GM21529 (cell line): ENCODE measurements around the gene TCTN1.
A peak's percentile ranks its signal among the peaks of the same experiment; 100 is the strongest.
"Not testable (repeated sequence)": the region's sequence is repeated elsewhere in the genome, so short reads cannot be mapped to it uniquely, and the experiment has no call there.

Experiments
- ATAC-seq: cut with Tn5 transposase; IDR thresholded peaks from one replicate; pipeline ENCODE4 v1.9.1; 2021; ENCODE audit not compliant: unreplicated experiment

Gene TCTN1

DNA sequence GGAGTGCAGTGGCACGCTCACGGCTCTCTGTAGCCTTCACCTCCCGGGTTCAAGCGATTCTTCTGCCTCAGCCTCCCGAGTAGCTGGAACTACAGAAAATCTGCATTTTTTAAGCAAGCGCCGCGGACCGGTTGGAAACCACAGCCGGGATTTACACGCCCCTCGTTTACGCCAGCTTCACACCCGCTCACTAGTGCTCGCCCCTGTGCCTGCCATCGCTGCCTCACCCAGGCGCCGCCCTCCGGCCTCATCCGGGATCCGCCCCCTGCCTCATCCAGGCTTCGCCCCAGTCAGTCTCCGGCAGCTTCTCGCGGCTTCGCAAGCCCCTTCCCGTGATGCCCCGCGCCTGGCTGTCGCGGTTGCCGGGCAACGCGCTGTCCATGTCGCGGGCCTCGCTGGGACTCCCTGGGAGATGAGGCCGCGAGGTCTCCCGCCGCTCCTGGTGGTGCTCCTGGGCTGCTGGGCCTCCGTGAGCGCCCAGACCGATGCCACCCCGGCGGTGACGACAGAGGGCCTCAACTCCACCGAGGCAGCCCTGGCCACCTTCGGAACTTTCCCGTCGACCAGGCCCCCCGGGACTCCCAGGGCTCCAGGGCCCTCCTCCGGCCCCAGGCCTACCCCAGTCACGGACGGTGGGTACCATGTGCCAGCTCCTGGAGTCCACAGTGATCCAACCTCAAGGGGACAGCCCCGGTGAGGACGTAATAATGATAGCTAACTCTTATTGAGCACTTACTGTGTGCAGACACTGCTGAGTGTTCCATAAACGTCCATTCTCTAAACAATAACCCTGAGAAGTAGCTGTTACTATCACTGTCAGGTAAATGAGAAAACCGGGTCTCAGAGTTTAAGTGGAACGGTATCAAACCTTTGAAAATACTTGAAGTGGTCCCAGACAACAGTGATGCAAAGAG, at the start of gene TCTN1:
TSS of gene TCTN1 (plus strand) at position 359 of the 914 bp plus-strand sequence. CDS start at position 413, 54 bp downstream.
- peak; percentile 88 for ATAC-seq

DNA sequence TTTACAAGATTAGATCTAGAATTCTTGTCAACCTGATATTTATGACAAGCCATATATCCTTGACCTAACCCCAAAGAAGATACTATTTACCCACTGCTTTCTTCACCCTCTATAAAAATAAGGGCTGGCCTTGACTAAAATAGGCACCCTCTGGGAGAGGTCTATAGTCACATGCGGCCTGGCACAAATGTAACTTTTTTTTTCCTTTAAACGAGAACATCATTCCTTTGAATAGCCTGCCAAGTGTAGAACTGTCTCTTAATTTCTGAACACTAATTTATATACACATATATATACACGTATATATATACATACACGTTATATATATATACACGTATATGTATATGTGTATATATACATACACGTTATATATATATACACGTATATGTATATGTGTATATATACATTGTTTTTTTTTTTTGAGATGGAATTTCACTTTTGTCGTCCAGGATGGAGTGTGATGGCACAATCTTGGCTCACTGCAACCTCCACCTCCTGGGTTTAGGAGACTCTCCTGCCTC, 49.4 kb upstream of the TCTN1 start:
- no peak for ATAC-seq

DNA sequence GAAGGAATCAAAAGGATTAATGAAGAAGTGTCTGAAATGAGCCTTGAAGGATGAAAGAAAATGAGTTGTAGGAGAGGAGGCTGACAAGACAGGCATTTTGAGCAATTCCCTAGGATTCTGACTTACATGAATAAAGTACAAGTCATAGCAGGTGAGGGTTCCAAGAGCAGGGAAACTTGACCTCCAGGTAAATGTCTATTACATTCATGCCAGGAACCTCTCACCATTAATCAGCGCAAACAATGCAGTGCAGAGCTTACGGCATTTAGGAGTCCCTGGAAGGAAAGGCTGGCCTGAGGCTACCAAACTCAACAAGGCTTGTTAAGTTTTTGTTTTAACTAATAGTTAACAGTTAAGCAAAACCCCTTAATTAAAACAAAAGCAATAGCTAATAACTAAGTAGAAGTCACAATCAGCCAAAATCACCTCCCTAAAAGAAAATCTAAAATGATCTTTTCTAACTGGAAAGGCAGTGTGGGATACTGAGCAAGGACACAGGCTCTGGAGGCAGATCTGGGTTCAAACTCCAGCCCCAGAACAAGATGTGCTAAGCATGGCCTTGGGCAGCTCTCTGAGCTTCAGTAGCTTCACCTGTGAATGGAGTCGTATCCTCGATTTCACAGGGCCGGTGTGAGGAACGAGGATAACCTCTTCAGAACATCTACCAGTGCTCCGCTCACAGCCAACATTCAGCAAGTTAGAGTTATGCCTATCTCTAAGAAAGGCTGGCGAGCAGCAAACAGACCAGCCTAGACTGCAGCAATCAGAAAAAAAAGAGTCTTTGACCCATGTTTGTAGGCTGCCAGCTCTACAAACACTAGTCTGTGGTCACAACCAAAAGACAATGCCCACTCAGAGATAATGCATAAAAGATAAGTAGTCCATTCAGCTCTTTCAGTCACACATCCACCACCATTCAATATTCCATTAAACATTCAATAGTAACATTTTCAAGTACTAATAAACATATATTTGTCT, 47.7 kb upstream of the TCTN1 start:
- no peak for ATAC-seq

DNA sequence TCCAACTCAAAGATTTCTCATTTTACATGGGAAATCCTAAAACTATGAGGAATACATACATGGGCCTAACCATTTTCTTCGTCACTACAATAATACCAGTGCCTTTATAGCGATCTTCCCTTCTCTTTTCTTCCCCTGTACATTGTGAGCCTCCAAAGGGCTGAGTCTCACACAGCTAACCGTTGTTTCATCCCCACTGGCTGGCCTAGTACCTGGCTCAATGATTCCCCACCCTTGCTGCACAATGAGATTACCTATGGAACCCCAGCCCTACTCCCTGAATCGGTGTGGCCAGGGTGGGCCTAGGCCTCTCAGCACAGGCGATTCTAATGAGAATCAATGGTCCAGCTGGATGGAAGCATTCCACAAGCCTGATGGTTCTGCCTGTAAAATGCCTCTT, 46.9 kb upstream of the TCTN1 start:
- ATAC-seq, result no peak

DNA sequence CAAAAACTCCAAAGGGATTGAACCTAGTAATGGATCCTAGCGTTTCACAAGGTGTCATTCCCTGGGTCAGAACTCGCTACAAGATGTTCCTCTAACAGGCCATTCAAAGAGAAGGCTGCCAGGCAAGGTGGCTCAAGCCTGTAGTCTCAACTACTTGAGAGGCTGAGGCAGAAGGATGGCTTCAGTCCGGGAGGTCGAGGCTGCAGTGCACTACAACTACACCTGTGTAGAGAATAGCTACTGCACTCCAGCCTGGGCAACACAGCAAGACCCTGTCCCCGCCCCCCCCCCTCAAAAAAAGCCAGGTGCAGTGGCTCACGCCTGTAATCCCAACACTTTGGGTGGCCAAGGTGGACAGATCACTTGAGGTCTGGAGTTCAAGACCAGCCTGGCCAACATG, 45.2 kb upstream of the TCTN1 start:
- no peak for ATAC-seq

DNA sequence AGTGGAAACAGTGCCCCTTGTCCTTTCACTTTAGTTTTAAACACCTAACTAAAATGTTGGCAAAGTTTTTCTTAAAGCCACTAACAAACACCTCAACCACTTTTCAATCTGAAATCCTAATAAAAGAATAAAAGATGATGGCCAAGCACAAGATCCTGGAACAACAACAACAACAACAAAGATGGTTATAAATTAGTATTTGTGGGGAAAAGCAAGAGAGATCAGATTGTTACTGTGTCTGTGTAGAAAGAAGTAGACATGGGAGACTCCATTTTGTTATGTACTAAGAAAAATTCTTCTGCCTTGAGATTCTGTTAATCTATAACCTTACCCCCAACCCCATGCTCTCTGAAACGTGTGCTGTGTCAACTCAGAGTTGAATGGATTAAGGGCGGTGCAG, 44.1 kb upstream of the TCTN1 start:
- ATAC-seq, result not testable (repeated sequence)

DNA sequence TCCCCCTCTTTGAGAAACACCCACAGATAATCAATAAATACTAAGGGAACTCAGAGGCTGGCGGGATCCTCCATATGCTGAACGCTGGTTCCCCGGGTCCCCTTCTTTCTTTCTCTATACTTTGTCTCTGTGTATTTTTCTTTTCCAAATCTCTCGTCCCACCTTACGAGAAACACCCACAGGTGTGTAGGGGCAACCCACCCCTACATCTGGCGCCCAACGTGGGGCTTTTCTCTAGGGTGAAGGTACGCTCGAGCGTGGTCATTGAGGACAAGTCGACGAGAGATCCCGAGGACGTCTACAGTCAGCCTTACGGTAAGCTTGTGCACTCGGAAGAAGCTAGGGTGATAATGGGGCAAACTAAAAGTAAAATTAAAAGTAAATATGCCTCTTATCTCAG, 43.1 kb upstream of the TCTN1 start:
- ATAC-seq, result not testable (repeated sequence)

DNA sequence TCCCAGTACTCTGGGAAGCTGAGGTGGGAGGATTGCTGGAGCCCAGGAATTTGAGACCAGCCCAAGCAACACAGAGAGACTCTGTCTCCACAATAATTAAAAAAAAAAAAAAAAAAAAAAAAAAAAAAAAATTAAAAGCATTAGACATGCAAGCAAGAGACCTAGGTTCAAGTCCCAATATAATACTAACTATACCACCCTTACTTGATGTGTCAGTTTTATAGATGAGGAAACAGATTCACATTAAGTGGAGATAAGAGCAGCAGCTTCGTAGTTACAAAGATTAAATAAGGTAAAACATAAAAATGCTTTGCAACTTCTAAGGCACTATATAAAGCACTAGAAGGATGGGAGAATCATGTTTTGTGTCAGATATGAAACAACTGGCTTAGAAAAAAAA, 39.9 kb upstream of the TCTN1 start:
- ATAC-seq, result no peak

DNA sequence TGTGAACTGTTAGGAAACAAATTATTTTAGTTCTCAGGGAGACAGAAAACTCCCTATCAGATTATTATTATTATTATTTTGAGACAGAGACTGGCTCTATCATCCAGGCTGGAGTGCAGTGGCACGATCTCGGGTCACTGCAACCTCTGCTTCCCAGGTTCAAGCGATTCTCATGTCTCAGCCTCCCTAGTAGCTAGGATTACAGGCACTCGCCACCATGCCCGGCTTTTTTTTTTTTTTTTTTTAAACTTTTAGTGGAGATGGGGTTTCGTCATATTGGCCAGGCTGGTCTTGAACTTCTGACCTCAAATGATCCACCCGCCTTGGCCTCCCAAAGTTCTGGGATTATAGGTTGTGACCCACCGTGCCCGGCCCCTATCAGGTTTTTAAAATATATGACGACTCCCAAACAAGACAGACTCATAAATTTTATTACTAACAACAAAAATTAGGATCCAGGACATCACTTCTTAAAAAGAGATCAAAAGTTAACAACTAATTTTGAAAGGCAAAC, 39.2 kb upstream of the TCTN1 start:
- not testable (repeated sequence) for ATAC-seq

DNA sequence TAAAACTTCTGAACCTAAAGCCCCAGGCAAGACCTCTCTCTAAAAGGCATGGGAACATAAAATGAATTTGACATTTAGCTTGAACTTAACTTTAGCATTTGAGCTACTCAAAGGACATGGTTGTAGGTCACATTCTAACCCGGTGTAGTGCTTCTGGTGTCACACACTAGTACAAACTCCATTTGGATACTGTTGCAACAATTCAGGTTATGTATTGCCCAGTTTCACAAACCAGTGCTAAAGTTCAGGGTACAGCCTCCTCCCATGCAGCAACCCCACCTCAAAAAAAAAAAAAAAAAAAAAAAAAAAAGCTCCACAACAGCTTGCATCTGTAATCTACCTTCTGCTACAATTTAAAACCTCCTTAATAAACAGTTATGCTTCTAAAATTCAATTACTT, 38.6 kb upstream of the TCTN1 start:
- ATAC-seq, result no peak

DNA sequence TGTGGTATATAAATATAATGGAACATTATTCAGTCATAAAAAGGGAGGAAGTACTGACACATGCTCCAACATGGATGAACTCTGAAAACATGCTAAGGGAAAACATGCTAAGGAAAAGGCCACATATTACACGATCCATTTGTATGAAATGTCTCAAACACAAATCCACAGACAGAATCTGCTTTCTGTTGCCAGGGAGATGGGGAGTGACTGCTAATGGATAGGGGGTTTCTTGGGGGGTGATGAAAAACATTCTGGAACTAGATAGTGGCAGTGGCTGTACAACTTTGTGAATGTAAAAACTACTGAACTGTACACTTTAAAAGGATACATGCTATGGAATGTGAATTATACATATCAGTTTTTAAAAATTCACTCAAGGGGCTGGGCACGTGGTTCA, 37.4 kb upstream of the TCTN1 start:
- ATAC-seq, result no peak

DNA sequence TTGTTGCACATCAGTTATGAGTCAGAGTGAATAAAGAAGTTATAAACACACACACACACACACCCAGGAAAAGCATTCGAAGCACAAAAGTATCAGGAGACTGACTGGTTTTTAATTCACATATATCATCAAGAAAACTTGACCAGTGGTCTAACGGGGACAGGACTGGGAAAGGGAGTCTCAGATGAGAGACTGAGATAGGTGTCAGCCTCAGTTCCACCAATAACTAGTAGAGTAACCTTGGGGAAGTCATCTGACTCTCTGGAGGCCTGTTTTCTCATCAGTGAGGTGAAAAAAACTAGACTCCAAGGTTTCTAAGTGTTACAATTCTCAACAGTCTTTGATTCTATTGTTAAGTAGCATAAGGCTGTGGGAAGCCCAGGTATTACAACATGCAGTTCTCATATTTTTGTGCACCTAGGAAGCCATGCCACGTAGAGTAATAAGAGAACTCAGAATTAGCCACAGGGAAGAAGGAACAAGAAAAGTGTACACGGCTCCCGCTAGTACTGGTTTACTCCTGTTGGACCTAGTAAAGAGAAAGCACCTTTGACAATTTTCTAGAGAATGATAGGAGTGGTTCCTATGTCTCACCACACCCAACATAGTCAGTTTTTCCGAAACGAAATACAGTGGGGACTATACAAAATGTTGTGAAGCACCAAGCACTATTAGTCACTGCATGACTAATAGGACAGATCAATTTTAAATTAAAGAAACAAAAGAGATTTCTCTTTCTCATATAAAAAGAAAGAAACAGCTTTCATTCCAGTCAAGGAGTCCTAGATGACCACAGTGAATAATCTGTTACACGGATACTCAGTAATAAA, 35.9 kb upstream of the TCTN1 start:
- ATAC-seq, result peak; percentile 36

DNA sequence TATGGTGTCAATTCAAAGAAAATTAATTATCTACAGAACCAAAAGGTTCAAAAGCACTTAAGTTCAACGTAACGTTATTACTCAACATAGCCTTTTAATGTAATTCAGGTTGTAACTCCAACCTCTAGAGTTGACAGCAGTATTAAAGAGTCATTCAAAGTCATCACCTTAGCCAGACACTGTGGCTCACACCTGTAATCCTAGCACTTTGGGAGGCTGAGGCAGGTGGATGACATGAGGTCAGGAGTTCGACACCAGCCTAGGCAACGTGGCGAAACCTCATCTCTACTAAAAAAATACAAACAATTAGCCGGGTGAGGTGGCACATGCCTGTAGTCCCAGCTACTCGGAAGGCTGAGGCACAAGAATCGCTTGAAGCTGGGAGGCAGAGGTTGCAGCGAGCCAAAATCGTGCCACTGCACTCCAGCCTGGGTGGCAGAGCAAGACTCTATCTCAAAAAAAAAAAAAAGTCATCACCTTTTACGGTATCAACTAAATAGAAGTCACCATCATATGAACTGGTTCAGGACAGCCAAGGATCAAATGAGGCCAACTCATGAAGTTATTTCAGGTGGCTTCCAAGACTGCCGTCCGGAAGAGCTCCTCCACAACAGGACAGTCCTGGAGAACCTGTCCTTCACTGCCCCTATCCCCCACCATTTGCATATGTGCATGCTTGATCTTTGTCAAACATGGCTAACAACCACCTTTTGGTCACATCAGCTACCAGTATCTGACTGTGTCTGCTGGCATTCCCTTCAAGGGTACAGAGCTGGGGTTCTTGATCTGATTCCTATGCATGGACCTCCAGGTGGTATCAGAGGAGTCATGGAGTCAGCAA, 35.0 kb upstream of the TCTN1 start:
- no peak for ATAC-seq

DNA sequence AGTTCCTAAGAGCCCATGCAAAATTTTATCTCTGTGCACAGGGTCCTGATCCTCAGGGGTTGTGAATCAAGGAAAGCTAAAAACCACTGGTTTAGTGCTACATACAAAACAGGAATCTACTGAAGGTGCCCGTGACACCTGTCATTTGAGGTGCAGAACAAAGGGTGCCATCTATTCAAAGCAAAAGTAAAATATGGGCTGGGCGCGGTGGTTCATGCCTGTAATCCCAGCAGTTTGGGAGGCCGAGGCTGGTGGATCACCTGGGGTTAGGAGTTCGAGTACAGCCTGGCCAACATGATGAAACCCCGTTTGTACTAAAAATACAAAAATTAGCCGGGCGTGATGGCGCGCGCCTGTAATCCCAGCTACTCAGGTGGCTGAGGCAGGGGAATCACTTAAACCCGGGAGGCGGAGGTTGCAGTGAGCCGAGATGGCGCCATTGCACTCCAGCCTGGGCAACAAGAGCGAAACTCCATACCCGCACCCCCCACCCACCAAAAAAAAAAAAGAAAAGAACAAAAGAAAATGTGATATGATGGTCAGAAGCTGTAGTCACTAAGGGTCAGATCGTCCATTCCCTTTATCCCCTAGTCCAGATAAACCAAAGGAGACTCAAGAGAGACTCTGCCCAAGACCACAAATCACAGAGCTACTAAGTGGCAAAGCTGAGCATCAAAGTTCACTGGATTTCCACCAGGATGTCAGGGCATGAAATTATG, 34.2 kb upstream of the TCTN1 start:
- ATAC-seq, result no peak

DNA sequence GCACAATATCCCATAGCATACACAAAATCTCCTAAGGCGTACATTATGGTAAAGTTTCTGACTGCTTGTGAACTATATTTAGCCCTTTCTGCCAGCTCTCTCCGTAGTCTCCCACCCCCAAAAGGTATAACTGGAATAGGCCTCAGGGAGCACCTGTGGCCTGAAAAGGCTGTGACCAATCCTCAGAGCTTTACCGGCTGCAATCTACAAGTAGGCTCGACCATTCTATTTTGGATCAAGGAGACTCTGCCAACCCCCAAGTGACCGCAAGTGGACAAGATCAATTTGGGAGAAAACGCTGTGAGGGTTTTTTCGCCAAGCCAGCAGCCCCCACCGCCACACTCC, 32.0 kb upstream of the TCTN1 start:
- ATAC-seq, result no peak

DNA sequence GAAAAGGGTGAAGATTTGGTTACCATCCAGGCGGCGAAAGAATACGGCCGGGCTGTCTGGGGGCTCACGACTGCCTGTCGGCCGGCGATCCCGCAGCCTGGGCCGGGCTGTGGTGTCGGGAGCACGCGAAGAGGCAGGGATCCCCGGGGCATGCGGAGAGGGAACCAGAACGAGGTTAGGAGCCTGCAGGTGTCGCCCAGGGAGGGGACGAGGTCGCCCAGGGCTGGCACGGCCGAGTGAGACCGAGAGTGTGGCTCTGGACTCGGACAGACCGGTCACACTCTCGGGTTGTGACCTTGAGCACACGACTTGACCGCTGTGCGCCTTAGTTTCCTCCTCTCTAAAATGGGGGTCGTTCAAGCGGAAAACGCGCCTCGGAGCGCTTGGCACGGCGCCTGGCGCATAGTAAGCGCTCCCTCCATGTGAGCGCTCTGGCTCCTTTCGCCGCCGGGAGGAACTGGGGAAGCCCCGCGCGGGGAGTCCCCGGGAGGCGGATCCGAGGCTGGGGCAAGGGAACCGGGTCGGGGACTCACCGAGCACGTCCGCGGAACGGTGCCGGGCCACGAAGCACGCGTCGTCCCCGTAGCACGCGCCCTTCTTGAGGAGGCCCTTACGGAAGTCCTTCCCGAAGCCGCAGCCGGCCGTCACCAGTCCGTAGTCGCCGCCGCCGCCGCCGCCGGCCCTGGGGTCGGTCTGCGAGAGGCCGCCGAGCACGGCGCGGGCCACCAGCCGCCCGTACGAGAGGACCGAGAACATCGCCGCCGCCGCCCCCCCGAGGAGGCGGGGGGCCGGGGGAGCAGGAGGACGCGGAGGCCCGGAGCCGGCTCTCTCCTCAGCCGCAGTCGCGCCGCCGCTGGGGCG, 31.4 kb upstream of the TCTN1 start:
- peak; percentile 37 for ATAC-seq

DNA sequence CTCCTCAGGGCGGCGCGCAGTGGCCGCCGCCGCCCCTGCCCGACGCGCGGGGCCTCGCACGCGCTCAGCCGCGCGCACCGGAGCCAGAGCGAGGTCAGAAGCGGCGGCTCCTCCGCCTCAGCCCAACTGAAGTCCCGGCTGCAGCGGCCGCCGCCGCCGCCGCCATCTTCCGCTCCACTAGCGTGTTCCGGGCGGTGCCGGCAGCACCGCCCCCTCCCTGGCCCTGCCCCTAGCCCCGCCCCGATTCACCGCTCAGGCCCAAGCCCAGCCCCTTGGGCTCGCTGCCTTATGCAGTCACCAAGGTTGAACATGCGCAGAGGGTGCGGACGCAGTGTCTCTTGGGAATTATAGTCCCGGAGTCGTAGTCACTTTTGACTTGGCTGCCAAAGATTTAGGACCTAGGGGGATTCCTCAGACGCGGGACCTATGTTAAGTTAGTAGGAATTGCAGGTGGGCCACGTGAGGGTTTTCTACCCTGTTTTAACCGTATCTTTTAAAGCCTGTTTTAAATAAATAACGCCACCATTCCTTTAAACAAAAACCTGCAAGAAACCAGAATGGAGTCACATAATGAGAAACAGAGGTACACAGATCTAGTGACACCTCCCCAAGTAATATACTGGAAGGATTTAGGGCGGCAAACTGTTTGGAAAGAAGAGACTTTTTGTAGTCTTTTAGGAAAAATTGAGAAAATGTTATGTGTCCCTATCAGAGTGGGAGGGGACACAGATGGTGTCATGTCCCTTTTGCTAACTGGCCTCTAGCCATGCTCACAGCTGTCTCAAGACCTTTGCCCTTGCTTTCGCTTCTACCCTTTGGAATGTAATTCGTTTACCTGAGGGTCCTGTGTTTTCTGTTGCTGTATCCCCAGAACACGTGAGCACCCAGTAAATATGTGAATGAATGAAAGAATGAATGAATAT, 30.5 kb upstream of the TCTN1 start, which contains the start of gene PPTC7:
TSS of gene PPTC7 (minus strand) at position 182 of the 923 bp plus-strand sequence. CDS start 287 bp downstream, outside the sequence.
- peak; percentile 74 for ATAC-seq
